Loucy (cell line): ENCODE data around the gene EPN1.
A peak's percentile ranks its signal among the peaks of the same experiment; 100 is the strongest.

Experiments used
- H2AFZ ChIP-seq: fragments of 200-600 bp; sonication (generic); 2 replicates; pipeline ENCODE4 v1.6.0; 2016; ENCODE audit warnings: antibody characterized with exemption, mild to moderate bottlenecking, low read length, moderate library complexity
- H3F3A ChIP-seq: fragments of 200-600 bp; 2 replicates; pipeline ENCODE4 v1.6.0; 2016; ENCODE audit warnings: antibody characterized with exemption, low read depth, mild to moderate bottlenecking
- H3K27me3 ChIP-seq: fragments of 200-600 bp; sonication (generic); 2 replicates; pipeline ENCODE4 v1.6.1; 2014; ENCODE audit warnings: low read length, mild to moderate bottlenecking; ENCODE audit not compliant: insufficient read depth, poor library complexity, severe bottlenecking
- H3K36me3 ChIP-seq: fragments of 200-600 bp; sonication (generic); 2 replicates; pipeline ENCODE4 v1.6.1; 2016; ENCODE audit warnings: low read length; ENCODE audit not compliant: insufficient read depth
- H3K4me1 ChIP-seq: fragments of 200-600 bp; sonication (generic); 2 replicates; pipeline ENCODE4 v1.5.1; 2014; ENCODE audit warnings: low read length, mild to moderate bottlenecking; ENCODE audit not compliant: insufficient read depth, poor library complexity, severe bottlenecking
- H3K4me2 ChIP-seq: fragments of 200-600 bp; sonication (generic); 2 replicates; pipeline ENCODE4 v1.6.0; 2014; ENCODE audit warnings: antibody characterized with exemption, low read length, low read depth, mild to moderate bottlenecking; ENCODE audit not compliant: poor library complexity, severe bottlenecking
- H3K4me3 ChIP-seq: fragments of 200-600 bp; sonication (generic); 2 replicates; pipeline ENCODE4 v1.5.1; 2014; ENCODE audit warnings: low read length, mild to moderate bottlenecking, mixed read lengths; ENCODE audit not compliant: poor library complexity, severe bottlenecking
- H3K79me2 ChIP-seq: fragments of 200-600 bp; sonication (generic); 2 replicates; pipeline ENCODE4 v1.6.1; 2014; ENCODE audit warnings: low read length; ENCODE audit not compliant: insufficient read depth
- H3K9ac ChIP-seq: fragments of 200-600 bp; sonication (generic); 2 replicates; pipeline ENCODE4 v1.6.0; 2014; ENCODE audit warnings: mild to moderate bottlenecking, low read depth, low read length, moderate library complexity; ENCODE audit not compliant: poor library complexity, severe bottlenecking
- H3K9me2 ChIP-seq: fragments of 200-600 bp; sonication (generic); replicated peaks from 2 replicates; pipeline ENCODE4 v1.6.1; 2016; ENCODE audit warnings: low read depth, low read length, mixed read lengths
- H3K9me3 ChIP-seq: fragments of 200-600 bp; sonication (generic); 2 replicates; pipeline ENCODE4 v1.6.1; 2014; ENCODE audit warnings: mild to moderate bottlenecking, antibody characterized with exemption, low read length, low read depth; ENCODE audit not compliant: insufficient read depth
- H4K20me1 ChIP-seq: fragments of 200-600 bp; sonication (generic); 2 replicates; pipeline ENCODE4 v1.6.0; 2014; ENCODE audit warnings: antibody characterized with exemption, low read length, mild to moderate bottlenecking; ENCODE audit not compliant: insufficient read depth, poor library complexity, severe bottlenecking
- EZH2phosphoT487 ChIP-seq: fragments of 200-600 bp; IDR thresholded peaks from 2 replicates; pipeline ENCODE4 v1.6.1; 2018; ENCODE audit warnings: antibody characterized with exemption, mild to moderate bottlenecking, moderate library complexity, borderline replicate concordance
- TF ChIP-seq, protein P1 (sequence below): fragments of 200-600 bp; sonication (generic); conservative IDR thresholded peaks from 2 replicates; pipeline ENCODE4 v1.5.1; 2014; ENCODE audit warnings: mild to moderate bottlenecking, antibody characterized with exemption, low read length

Gene EPN1

DNA sequence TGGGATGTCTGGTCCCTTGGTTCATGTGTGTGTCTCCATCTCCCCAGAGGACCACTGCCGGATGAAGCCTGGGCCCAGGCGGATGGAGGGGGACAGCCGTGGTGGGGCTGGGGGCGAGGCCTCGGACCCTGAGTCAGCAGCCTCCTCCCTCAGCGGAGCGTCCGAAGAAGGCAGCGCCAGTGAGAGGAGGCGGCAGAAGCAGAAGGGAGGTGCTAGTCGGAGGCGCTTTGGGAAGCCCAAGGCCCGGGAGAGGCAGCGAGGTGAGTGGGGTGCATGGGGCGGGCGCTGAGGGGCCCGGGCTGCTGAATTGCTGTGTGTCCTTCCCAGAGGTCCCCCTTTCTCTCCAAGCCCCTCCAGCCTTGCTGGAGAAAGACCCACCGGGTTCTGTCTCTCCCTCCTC lies 23.8 kb upstream of the EPN1 start:
- TF ChIP-seq, protein P1, sequence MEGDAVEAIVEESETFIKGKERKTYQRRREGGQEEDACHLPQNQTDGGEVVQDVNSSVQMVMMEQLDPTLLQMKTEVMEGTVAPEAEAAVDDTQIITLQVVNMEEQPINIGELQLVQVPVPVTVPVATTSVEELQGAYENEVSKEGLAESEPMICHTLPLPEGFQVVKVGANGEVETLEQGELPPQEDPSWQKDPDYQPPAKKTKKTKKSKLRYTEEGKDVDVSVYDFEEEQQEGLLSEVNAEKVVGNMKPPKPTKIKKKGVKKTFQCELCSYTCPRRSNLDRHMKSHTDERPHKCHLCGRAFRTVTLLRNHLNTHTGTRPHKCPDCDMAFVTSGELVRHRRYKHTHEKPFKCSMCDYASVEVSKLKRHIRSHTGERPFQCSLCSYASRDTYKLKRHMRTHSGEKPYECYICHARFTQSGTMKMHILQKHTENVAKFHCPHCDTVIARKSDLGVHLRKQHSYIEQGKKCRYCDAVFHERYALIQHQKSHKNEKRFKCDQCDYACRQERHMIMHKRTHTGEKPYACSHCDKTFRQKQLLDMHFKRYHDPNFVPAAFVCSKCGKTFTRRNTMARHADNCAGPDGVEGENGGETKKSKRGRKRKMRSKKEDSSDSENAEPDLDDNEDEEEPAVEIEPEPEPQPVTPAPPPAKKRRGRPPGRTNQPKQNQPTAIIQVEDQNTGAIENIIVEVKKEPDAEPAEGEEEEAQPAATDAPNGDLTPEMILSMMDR: no peak
- no peak for TF ChIP-seq EZH2phosphoT487

DNA sequence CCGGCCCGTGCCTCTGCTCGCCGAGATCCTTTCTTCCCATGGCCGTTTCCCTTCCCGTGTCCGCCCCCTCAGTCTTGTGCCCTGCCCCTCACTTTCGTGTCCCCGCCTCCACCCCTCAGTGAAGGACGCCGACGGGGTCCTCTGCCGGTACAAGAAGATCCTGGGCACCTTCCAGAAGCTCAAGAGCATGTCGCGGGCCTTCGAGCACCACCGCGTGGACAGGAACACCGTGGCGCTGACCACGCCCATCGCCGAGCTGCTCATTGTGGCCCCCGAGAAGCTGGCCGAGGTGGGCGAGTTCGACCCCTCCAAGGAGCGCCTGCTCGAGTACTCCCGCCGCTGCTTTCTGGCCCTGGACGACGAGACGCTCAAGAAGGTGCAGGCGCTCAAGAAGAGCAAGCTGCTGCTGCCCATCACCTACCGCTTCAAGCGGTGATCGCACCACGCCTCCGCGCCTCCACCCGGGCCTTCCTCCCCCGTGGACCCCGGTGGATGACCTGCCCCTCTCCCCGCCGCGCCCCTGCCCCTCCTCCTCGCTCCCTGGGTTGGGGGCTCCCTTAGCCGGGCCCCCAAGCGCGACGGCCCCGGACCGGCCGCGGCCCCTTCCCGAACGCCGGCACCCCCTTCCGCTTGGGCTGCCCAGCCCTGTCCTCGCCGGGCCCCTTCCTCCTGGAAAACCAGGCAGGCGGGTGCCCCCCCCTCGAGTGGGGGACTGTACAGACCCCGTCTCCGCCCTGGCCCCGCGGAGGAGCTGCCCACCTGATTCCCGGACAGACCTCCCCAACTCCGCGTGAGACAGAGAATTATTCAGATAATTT lies 22.5 kb upstream of the EPN1 start:
- no peak overlapping the region for H2AFZ ChIP-seq
- H3K9ac ChIP-seq: no peak overlapping the region
- H3K9me2 ChIP-seq: no peaks in the 10 kb centered on the region
- H4K20me1 ChIP-seq: peaks cover 21% of the 10 kb centered on the region
- no peak for TF ChIP-seq EZH2phosphoT487
- TF ChIP-seq, protein P1: no peak
- peaks cover 38% of the 10 kb centered on the region for H3K79me2 ChIP-seq
- H3F3A ChIP-seq: no peaks in the 10 kb centered on the region
- peaks cover 17% of the 10 kb centered on the region for H3K4me1 ChIP-seq
- H3K4me3 ChIP-seq: peak overlapping the region; percentile 87
- H3K27me3 ChIP-seq: peaks cover 4% of the 10 kb centered on the region
- no peaks in the 10 kb centered on the region for H3K36me3 ChIP-seq
- no peaks in the 10 kb centered on the region for H3K9me3 ChIP-seq
- H3K4me2 ChIP-seq: peak overlapping the region; percentile 59

More for the DNA sequence above, 23.8 kb upstream of the EPN1 start:
- no peak overlapping the region for H3K4me2 ChIP-seq
- no peaks in the 10 kb centered on the region for H3F3A ChIP-seq
- peaks cover 4% of the 10 kb centered on the region for H3K27me3 ChIP-seq
- no peak overlapping the region for H3K4me3 ChIP-seq
- peaks cover 10% of the 10 kb centered on the region for H3K4me1 ChIP-seq
- no peak overlapping the region for H2AFZ ChIP-seq
- no peaks in the 10 kb centered on the region for H3K36me3 ChIP-seq
- H3K79me2 ChIP-seq: peaks cover 34% of the 10 kb centered on the region
- no peaks in the 10 kb centered on the region for H3K9me2 ChIP-seq
- peaks cover 8% of the 10 kb centered on the region for H4K20me1 ChIP-seq
- no peak overlapping the region for H3K9ac ChIP-seq
- H3K9me3 ChIP-seq: no peaks in the 10 kb centered on the region

DNA sequence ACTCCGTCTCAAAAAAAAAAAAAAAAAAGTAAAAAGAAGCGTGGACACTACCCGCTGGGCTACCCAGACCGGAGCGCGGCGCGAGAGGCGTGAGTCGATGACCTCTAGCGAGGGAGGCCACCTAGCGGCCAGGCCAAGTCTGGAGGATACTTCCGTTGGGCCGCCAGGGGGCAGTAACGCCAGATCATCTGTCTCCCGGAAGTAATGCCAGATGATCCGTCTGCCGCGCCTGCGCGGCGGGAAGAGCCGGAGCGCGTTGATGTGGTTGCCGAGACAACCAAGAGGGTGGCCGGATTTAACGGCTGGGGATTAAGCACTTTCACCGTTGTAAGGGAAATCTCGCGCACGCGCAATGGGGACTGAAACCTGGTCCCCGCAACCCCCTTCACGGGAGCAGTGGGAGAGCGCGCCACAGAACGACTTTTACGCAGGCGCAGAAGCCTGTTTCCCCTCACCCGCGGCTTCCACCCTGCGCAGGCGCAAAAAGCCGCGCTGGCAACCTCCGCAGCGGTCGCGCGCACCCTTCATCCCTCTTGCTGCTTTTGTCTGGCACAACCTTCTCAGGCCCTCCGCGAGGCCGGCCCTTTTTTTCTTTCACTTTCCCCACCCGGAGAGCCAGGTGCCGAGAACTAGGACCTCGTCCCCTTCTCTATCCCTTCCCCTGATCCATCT lies 21.2 kb upstream of the EPN1 start:
- peak overlapping the region; percentile 79 for H2AFZ ChIP-seq
- H3K4me3 ChIP-seq: peak overlapping the region; percentile 87
- peaks cover 41% of the 10 kb centered on the region for H3K79me2 ChIP-seq
- H3K4me1 ChIP-seq: peaks cover 25% of the 10 kb centered on the region
- peak overlapping the region; percentile 59 for H3K4me2 ChIP-seq
- no peaks in the 10 kb centered on the region for H3F3A ChIP-seq
- no peaks in the 10 kb centered on the region for H3K9me3 ChIP-seq
- H3K36me3 ChIP-seq: no peaks in the 10 kb centered on the region
- H4K20me1 ChIP-seq: peaks cover 34% of the 10 kb centered on the region
- peak overlapping the region; percentile 95 for H3K9ac ChIP-seq
- peaks cover 4% of the 10 kb centered on the region for H3K27me3 ChIP-seq
- TF ChIP-seq, protein P1: peak; percentile 98
- no peak for TF ChIP-seq EZH2phosphoT487
- H3K9me2 ChIP-seq: no peaks in the 10 kb centered on the region
